ENCODE results near the gene EFHC1. TPM values are rescaled to one million over a fixed set of nuclear protein-coding genes. Genes with fewer than 3 reads are reported as not detected.

EFHC1 gene
- total and polyA plus RNA-seq, 2 of the 13 experiments (the other 11 are each of a cell fraction or from before 2014, with no cell fraction given) = 23.4 to 29.5 TPM

- TF ChIP-seq ZNF512 (CRISPR knock-in tag; IDR thresholded peaks at IDR 0.05) = no peak
- no peak for TF ChIP-seq TERF1 (CRISPR knock-in tag; IDR thresholded peaks at IDR 0.05)
- peak; percentile 30; the same call in 1 of the 2 replicates for TF ChIP-seq TFDP1 (CRISPR knock-in tag; IDR thresholded peaks at IDR 0.05; ENCODE audit: borderline replicate concordance)
- TF ChIP-seq ZNF749 (CRISPR knock-in tag; IDR thresholded peaks at IDR 0.05; ENCODE audit: borderline replicate concordance) = no peak
- peak; percentile 37; the same call in 1 of the 2 replicates for TF ChIP-seq KDM6A (CRISPR knock-in tag; IDR thresholded peaks at IDR 0.05; ENCODE audit: low read depth)
- TF ChIP-seq ATF1 (CRISPR knock-in tag; IDR thresholded peaks at IDR 0.05) = 0 out of 2 replicates have a peak, but pooled peaks have one; percentile 49
- no peak; the same call in 1 of the 2 replicates for TF ChIP-seq PHF8 (CRISPR knock-in tag; IDR thresholded peaks at IDR 0.05)
- TF ChIP-seq THYN1 (CRISPR knock-in tag; IDR thresholded peaks at IDR 0.05; ENCODE audit: borderline replicate concordance, low read depth) = no peak
- TF ChIP-seq HOXA3 (CRISPR knock-in tag; IDR thresholded peaks at IDR 0.05) = peak; percentile 73
- TF ChIP-seq CBX5 (CRISPR knock-in tag; IDR thresholded peaks at IDR 0.05; ENCODE audit: borderline replicate concordance) = peak; percentile 59; the same call in 1 of the 2 replicates
- TF ChIP-seq ZNF790 (CRISPR knock-in tag; IDR thresholded peaks at IDR 0.05; ENCODE audit: borderline replicate concordance) = no peak
- 0 out of 2 replicates have a peak, but pooled peaks have one; percentile 84 for TF ChIP-seq ZNF878 (CRISPR knock-in tag; IDR thresholded peaks at IDR 0.05)
- no peak for TF ChIP-seq KLF13 (CRISPR knock-in tag; IDR thresholded peaks at IDR 0.05)
- TF ChIP-seq ZNF20 (CRISPR knock-in tag; IDR thresholded peaks at IDR 0.05) = no peak
- peak; percentile 84; the same call in 1 of the 2 replicates for TF ChIP-seq GATA4 (IDR thresholded peaks at IDR 0.05; ENCODE audit: borderline replicate concordance, low read depth)
- 0 out of 2 replicates have a peak, but pooled peaks have one; percentile 70 for TF ChIP-seq JUN (CRISPR knock-in tag; IDR thresholded peaks at IDR 0.05)
- peak; percentile 91 for TF ChIP-seq ZNF605 (CRISPR knock-in tag; IDR thresholded peaks at IDR 0.05)
- peak; percentile 9; the same call in 1 of the 2 replicates for TF ChIP-seq MIER3 (CRISPR knock-in tag; IDR thresholded peaks at IDR 0.05; ENCODE audit: borderline replicate concordance)
- TF ChIP-seq SMAD3 (CRISPR knock-in tag; IDR thresholded peaks at IDR 0.05) = 0 out of 2 replicates have a peak, but pooled peaks have one; percentile 38
- no peak for TF ChIP-seq ZNF547 (CRISPR knock-in tag; IDR thresholded peaks at IDR 0.05)
- TF ChIP-seq FOSL1 (CRISPR knock-in tag; IDR thresholded peaks at IDR 0.05; ENCODE audit: borderline replicate concordance) = peak; percentile 65; the same call in 1 of the 2 replicates
- TF ChIP-seq GMEB2 (CRISPR knock-in tag; IDR thresholded peaks at IDR 0.05; ENCODE audit: low read depth) = peak; percentile 24; the same call in 1 of the 2 replicates
- TF ChIP-seq TP53 (CRISPR knock-in tag; conservative IDR thresholded peaks at IDR 0.05) = no peak
- TF ChIP-seq ZNF256 (CRISPR knock-in tag; conservative IDR thresholded peaks at IDR 0.05) = no peak; the same call in 1 of the 2 replicates
- no peak for TF ChIP-seq FOXP1 (IDR thresholded peaks at IDR 0.05)
- TF ChIP-seq FOXP1 (CRISPR knock-in tag; IDR thresholded peaks at IDR 0.05) = peak; percentile 57; the same call in 1 of the 2 replicates
Observed at GRCh38 chr6:52543729-52544601, 123.8 kb downstream of the EFHC1 start (continued).
